H9 (cell line): ENCODE measurements around the gene MS4A6E. TPM values are rescaled to one million over a fixed set of nuclear protein-coding genes. Genes with fewer than 3 reads are reported as not detected.

Experiments used
- DNase-seq: peaks from one replicate; pipeline ENCODE4 v3.0.0-alpha.2; 2017
- H2AFZ ChIP-seq: one replicate; pipeline ENCODE4 v1.6.1; 2013; ENCODE audit warnings: mild to moderate bottlenecking, low read length, control low read depth, moderate library complexity
- H2AK5ac ChIP-seq: 2 replicates; pipeline ENCODE4 v1.6.1; 2013; ENCODE audit warnings: low read length, control low read depth, mixed read lengths; ENCODE audit not compliant: insufficient read length
- H2BK120ac ChIP-seq: one replicate; pipeline ENCODE4 v1.6.1; 2013; ENCODE audit warnings: low read depth, mild to moderate bottlenecking, low read length, control low read depth, inconsistent platforms; ENCODE audit not compliant: poor library complexity, severe bottlenecking
- H2BK12ac ChIP-seq: 2 replicates; pipeline ENCODE4 v1.6.1; 2013; ENCODE audit warnings: low read length, control low read depth, mixed read lengths, low read depth; ENCODE audit not compliant: insufficient read length
- H2BK15ac ChIP-seq: 2 replicates; pipeline ENCODE4 v1.6.1; 2013; ENCODE audit warnings: low read depth, low read length, control low read depth
- H2BK20ac ChIP-seq: one replicate; pipeline ENCODE4 v1.6.1; 2013; ENCODE audit warnings: low read depth, mild to moderate bottlenecking, low read length, control low read depth, inconsistent platforms; ENCODE audit not compliant: poor library complexity, severe bottlenecking
- H2BK5ac ChIP-seq: 2 replicates; pipeline ENCODE4 v1.6.1; 2013; ENCODE audit warnings: low read length, control low read depth, mixed read lengths; ENCODE audit not compliant: insufficient read length
- H3K14ac ChIP-seq: 2 replicates; pipeline ENCODE4 v1.6.1; 2013; ENCODE audit warnings: low read length, control low read depth; ENCODE audit not compliant: insufficient read depth
- H3K18ac ChIP-seq: 2 replicates; pipeline ENCODE4 v1.6.1; 2013; ENCODE audit warnings: low read depth, mild to moderate bottlenecking, mixed read lengths, low read length, control low read depth; ENCODE audit not compliant: insufficient read length
- H3K23ac ChIP-seq: 2 replicates; pipeline ENCODE4 v1.6.1; 2013; ENCODE audit warnings: low read length, control low read depth, mixed read lengths, low read depth; ENCODE audit not compliant: insufficient read length
- H3K23me2 ChIP-seq: 2 replicates; pipeline ENCODE4 v1.6.1; 2013; ENCODE audit warnings: low read depth, mild to moderate bottlenecking, mixed read lengths, low read length, control low read depth; ENCODE audit not compliant: insufficient read length, poor library complexity, severe bottlenecking
- H3K27ac ChIP-seq: 2 replicates; pipeline ENCODE4 v1.5.1; 2013; ENCODE audit warnings: low read length, control low read depth, mixed read lengths, low read depth; ENCODE audit not compliant: insufficient read length
- H3K27me3 ChIP-seq: 2 replicates; pipeline ENCODE4 v1.6.1; 2013; ENCODE audit warnings: low read length, control low read depth, inconsistent platforms; ENCODE audit not compliant: insufficient read depth
- H3K4ac ChIP-seq: 2 replicates; pipeline ENCODE4 v1.6.1; 2013; ENCODE audit warnings: low read depth, mild to moderate bottlenecking, control low read depth, inconsistent platforms, low read length, moderate library complexity
- H3K4me1 ChIP-seq: 2 replicates; pipeline ENCODE4 v1.6.1; 2013; ENCODE audit warnings: low read length, control low read depth, inconsistent platforms; ENCODE audit not compliant: insufficient read depth
- H3K4me2 ChIP-seq: 2 replicates; pipeline ENCODE4 v1.6.1; 2013; ENCODE audit warnings: low read length, control low read depth, mixed read lengths; ENCODE audit not compliant: insufficient read length, insufficient read depth
- H3K56ac ChIP-seq: 2 replicates; pipeline ENCODE4 v1.6.1; 2013; ENCODE audit warnings: low read depth, mild to moderate bottlenecking, mixed read lengths, low read length, control low read depth; ENCODE audit not compliant: insufficient read length
- H3K79me1 ChIP-seq: 2 replicates; pipeline ENCODE4 v1.6.1; 2013; ENCODE audit warnings: low read depth, mild to moderate bottlenecking, moderate library complexity, low read length, control low read depth, inconsistent platforms; ENCODE audit not compliant: insufficient read depth, poor library complexity, severe bottlenecking
- H3K79me2 ChIP-seq: 2 replicates; pipeline ENCODE4 v1.6.1; 2013; ENCODE audit warnings: low read length, control low read depth, inconsistent platforms; ENCODE audit not compliant: insufficient read depth
- H3K9ac ChIP-seq: 2 replicates; pipeline ENCODE4 v1.6.1; 2013; ENCODE audit warnings: low read length, control low read depth, mixed read lengths; ENCODE audit not compliant: insufficient read length; ENCODE audit errors: extremely low read depth
- H3K9me3 ChIP-seq: one replicate; pipeline ENCODE4 v1.6.1; 2013; ENCODE audit warnings: low read depth, low read length, inconsistent platforms; ENCODE audit not compliant: control insufficient read depth
- H3T11ph ChIP-seq: one replicate; pipeline ENCODE4 v1.6.1; 2013; ENCODE audit warnings: mild to moderate bottlenecking, low read length, control low read depth, inconsistent platforms
- H4K20me1 ChIP-seq: one replicate; pipeline ENCODE4 v1.6.1; 2013; ENCODE audit not compliant: control insufficient read depth, insufficient read length, insufficient read depth
- H4K5ac ChIP-seq: 2 replicates; pipeline ENCODE4 v1.6.1; 2013; ENCODE audit warnings: low read depth, mild to moderate bottlenecking, mixed read lengths, low read length, control low read depth; ENCODE audit not compliant: insufficient read length
- H4K8ac ChIP-seq: replicated peaks from 2 replicates; pipeline ENCODE4 v1.6.1; 2013; ENCODE audit warnings: low read length, control low read depth, mixed read lengths, low read depth; ENCODE audit not compliant: insufficient read length
- H4K91ac ChIP-seq: 2 replicates; pipeline ENCODE4 v1.6.1; 2013; ENCODE audit warnings: low read depth, mild to moderate bottlenecking, moderate library complexity, mixed read lengths, low read length, control low read depth; ENCODE audit not compliant: insufficient read length
- H3K27ac Mint-ChIP-seq, 3 experiments: 2 replicates in 2 of 3; 3 replicates in 1 of 3; pipeline ENCODE4 v1.8.0; 2020 to 2021; ENCODE audit warnings: mixed read lengths in 3 of 3, mild to moderate bottlenecking in 1 of 3, moderate library complexity in 1 of 3
- H3K27me3 Mint-ChIP-seq: 2 replicates; pipeline ENCODE4 v1.8.0; 2021; ENCODE audit warnings: low read depth, mild to moderate bottlenecking, moderate library complexity, mixed read lengths
- H3K36me3 Mint-ChIP-seq, 3 experiments: 2 replicates in 2 of 3; 3 replicates in 1 of 3; pipeline ENCODE4 v1.8.0; 2020 to 2021; ENCODE audit warnings: low read depth in 3 of 3, mixed read lengths in 3 of 3; ENCODE audit not compliant: insufficient read depth in 1 of 3
- H3K4me1 Mint-ChIP-seq, 2 experiments: 2 replicates each; pipeline ENCODE4 v1.8.0; 2020; ENCODE audit warnings: mixed read lengths in 2 of 2
- H3K4me3 Mint-ChIP-seq, 2 experiments: 2 replicates in 1 of 2; 3 replicates in 1 of 2; pipeline ENCODE4 v1.8.0; 2020 to 2021; ENCODE audit warnings: mild to moderate bottlenecking in 2 of 2, mixed read lengths in 2 of 2, moderate library complexity in 1 of 2
- H3K9me3 Mint-ChIP-seq, 2 experiments: 2 replicates in 1 of 2; 3 replicates in 1 of 2; pipeline ENCODE4 v1.8.0; 2020; ENCODE audit warnings: mild to moderate bottlenecking in 2 of 2, mixed read lengths in 2 of 2, moderate library complexity in 1 of 2
- WGBS: extraction: QIAGEN DNeasy Blood & Tissue Kit; methylation state at CpG from one replicate; pipeline ENCODE4 v1.1.7; 2013; ENCODE audit warnings: missing lambda C conversion rate, low lambda C conversion rate, mixed read lengths; ENCODE audit not compliant: insufficient read length; ENCODE audit errors: extremely low coverage; 5-methylcytosine and 5-hydroxymethylcytosine counted together
- total RNA-seq: library from RNA; stranded (reverse); gene quantifications from 2 replicates; pipeline ENCODE4 v1.2.1, GENCODE V29; 2021
- TF ChIP-seq, protein P1 (sequence below): fragments of 200-600 bp; sonication (generic); conservative IDR thresholded peaks from 3 replicates; pipeline ENCODE4 v1.8.0; 2021; ENCODE audit warnings: antibody characterized with exemption, mild to moderate bottlenecking

The MS4A6E gene
- total RNA-seq, 1 experiment from 2014 or later, result not detected

DNA sequence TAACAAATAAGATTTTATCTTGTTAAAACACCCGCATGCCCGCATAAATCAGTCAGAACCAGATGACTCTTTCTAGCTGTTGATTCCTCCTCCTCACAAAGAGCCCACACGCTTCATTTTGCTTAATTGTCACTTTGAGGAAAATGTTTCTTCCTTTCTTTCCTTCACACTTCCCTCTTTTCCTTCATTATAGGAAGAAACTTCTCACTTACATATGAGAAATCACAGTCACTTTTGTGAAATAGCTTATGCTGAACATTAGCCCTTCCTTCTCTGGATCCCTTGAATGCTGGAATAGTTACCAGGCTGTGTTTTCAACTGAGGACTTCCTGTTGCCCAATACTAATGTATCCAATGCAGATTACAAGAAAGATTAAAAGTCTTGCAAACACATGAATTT, 5.8 kb downstream of the MS4A6E start:
- H3K9me3 ChIP-seq, result no peaks in the 10 kb centered on the region

More for the DNA sequence above, 5.8 kb downstream of the MS4A6E start:
- H3K27ac ChIP-seq, result no peak overlapping the region
- no peak for DNase-seq
- no peak overlapping the region for H3K23ac ChIP-seq
- no peak overlapping the region for H3T11ph ChIP-seq
- H3K4ac ChIP-seq, result no peak overlapping the region
- Mint-ChIP-seq H3K36me3 (peaks cover 2 to 4% (median 2%) of the 10 kb centered on the region in 3 experiments; a peak in 3 of 7 replicates), H3K27me3 (no peaks in the 10 kb centered on the region), H3K4me1 (peaks cover 13 to 16% of the 10 kb centered on the region in 2 experiments), H3K4me3 (no peak overlapping the region), H3K27ac (no peak overlapping the region), H3K9me3 (peaks cover 14 to 19% of the 10 kb centered on the region in 2 experiments)
- H3K23me2 ChIP-seq, result no peaks in the 10 kb centered on the region
- no peak overlapping the region for H2BK20ac ChIP-seq
- no peak overlapping the region for H4K91ac ChIP-seq
- no peak overlapping the region for H2BK5ac ChIP-seq
- no peak overlapping the region for H3K56ac ChIP-seq
- no peak overlapping the region for H3K4me2 ChIP-seq
- H3K14ac ChIP-seq, result no peak overlapping the region
- H3K27me3 ChIP-seq, result no peaks in the 10 kb centered on the region
- H2BK120ac ChIP-seq, result no peak overlapping the region
- H3K9ac ChIP-seq, result no peak overlapping the region
- no peak overlapping the region for H2AK5ac ChIP-seq
- no peaks in the 10 kb centered on the region for H3K79me2 ChIP-seq
- H4K20me1 ChIP-seq, result no peaks in the 10 kb centered on the region
- H3K18ac ChIP-seq, result no peak overlapping the region
- no CpG with 5 or more reads among the region's 3 CpGs for WGBS
- TF ChIP-seq, protein P1, sequence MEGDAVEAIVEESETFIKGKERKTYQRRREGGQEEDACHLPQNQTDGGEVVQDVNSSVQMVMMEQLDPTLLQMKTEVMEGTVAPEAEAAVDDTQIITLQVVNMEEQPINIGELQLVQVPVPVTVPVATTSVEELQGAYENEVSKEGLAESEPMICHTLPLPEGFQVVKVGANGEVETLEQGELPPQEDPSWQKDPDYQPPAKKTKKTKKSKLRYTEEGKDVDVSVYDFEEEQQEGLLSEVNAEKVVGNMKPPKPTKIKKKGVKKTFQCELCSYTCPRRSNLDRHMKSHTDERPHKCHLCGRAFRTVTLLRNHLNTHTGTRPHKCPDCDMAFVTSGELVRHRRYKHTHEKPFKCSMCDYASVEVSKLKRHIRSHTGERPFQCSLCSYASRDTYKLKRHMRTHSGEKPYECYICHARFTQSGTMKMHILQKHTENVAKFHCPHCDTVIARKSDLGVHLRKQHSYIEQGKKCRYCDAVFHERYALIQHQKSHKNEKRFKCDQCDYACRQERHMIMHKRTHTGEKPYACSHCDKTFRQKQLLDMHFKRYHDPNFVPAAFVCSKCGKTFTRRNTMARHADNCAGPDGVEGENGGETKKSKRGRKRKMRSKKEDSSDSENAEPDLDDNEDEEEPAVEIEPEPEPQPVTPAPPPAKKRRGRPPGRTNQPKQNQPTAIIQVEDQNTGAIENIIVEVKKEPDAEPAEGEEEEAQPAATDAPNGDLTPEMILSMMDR, result no peak
- H3K79me1 ChIP-seq, result no peaks in the 10 kb centered on the region
- no peaks in the 10 kb centered on the region for H3K4me1 ChIP-seq
- no peak overlapping the region for H2BK15ac ChIP-seq
- H2BK12ac ChIP-seq, result no peak overlapping the region
- H4K8ac ChIP-seq, result no peak overlapping the region
- no peak overlapping the region for H4K5ac ChIP-seq
- H2AFZ ChIP-seq, result no peak overlapping the region
